Stomach (tissue), 4 donors: Measurements from ENCODE around the gene ITPR1.

Source experiments
- CTCF ChIP-seq, 7 experiments: fragments of 450-650 bp in 4 of 7; fragments of 200-600 bp in 3 of 7; sonication (generic) in 3 of 7; IDR thresholded peaks; one replicate each; pipeline ENCODE4 v1.5.1; 2016 to 2019; ENCODE audit warnings: antibody characterized with exemption in 7 of 7, control low read depth in 2 of 7, mild to moderate bottlenecking in 1 of 7
- EP300 ChIP-seq: sonication (generic); formaldehyde crosslinking; IDR thresholded peaks from one replicate; pipeline ENCODE4 v1.6.1; 2017; ENCODE audit warnings: antibody characterized with exemption
- POLR2A ChIP-seq, 4 donors: fragments of 450-650 bp; IDR thresholded peaks; one replicate each; pipeline ENCODE4 v1.6.1; 2016; ENCODE audit warnings: antibody characterized with exemption in 4 of 4, control low read depth in 2 of 4, mild to moderate bottlenecking in 1 of 4, moderate library complexity in 1 of 4
- POLR2AphosphoS5 ChIP-seq, 3 donors: sonication (generic); formaldehyde crosslinking; IDR thresholded peaks; one replicate each; pipeline ENCODE4 v1.6.1; 2016; ENCODE audit warnings: antibody characterized with exemption in 3 of 3

GRCh38 chr3:4680227-4680691, 187.1 kb downstream of the ITPR1 start:
- TF ChIP-seq POLR2A (IDR thresholded peaks at IDR 0.05) = no peak
- no peak for TF ChIP-seq CTCF (IDR thresholded peaks at IDR 0.05)
- no peak for TF ChIP-seq POLR2AphosphoS5 (IDR thresholded peaks at IDR 0.05)
- no peak for TF ChIP-seq EP300
